HG03571 (cell line): ENCODE results near the gene WDR70.
"Not testable (repeated sequence)": the region's sequence is repeated elsewhere in the genome, so short reads cannot be mapped to it uniquely, and the experiment has no call there.

Experiments
- ATAC-seq: cut with Tn5 transposase; IDR thresholded peaks from one replicate; pipeline ENCODE4 v1.9.1; 2021; ENCODE audit not compliant: unreplicated experiment

WDR70 gene

GRCh38 chr5:37742111-37742510 lies 363.0 kb downstream of the WDR70 start:
- ATAC-seq: no peak

GRCh38 chr5:37751227-37751626 lies 372.1 kb downstream of the WDR70 start:
- ATAC-seq: no peak

GRCh38 chr5:37754976-37755375 lies 375.9 kb downstream of the WDR70 start:
- no peak for ATAC-seq

GRCh38 chr5:37755581-37755980 lies 376.5 kb downstream of the WDR70 start:
- ATAC-seq: no peak

- ATAC-seq: no peak
Measured at GRCh38 chr5:37756248-37756647, 377.1 kb downstream of the WDR70 start.

- no peak for ATAC-seq
Measured at GRCh38 chr5:37757980-37758582, 379.0 kb downstream of the WDR70 start.

- no peak for ATAC-seq
Measured at GRCh38 chr5:37767251-37767650, 388.1 kb downstream of the WDR70 start.

- no peak for ATAC-seq
Measured at GRCh38 chr5:37767961-37768360, 388.8 kb downstream of the WDR70 start.

- no peak for ATAC-seq
Measured at GRCh38 chr5:37768371-37768770, 389.3 kb downstream of the WDR70 start.

GRCh38 chr5:37769108-37769507 lies 390.0 kb downstream of the WDR70 start:
- ATAC-seq: no peak

GRCh38 chr5:37769840-37770239 lies 390.7 kb downstream of the WDR70 start:
- no peak for ATAC-seq

- ATAC-seq: no peak
Measured at GRCh38 chr5:37770786-37771185, 391.7 kb downstream of the WDR70 start.

GRCh38 chr5:37771203-37771611 lies 392.1 kb downstream of the WDR70 start:
- ATAC-seq: no peak

GRCh38 chr5:37771731-37772130 lies 392.6 kb downstream of the WDR70 start:
- ATAC-seq: no peak

GRCh38 chr5:37772255-37772654 lies 393.1 kb downstream of the WDR70 start:
- no peak for ATAC-seq

- no peak for ATAC-seq
Measured at GRCh38 chr5:37773809-37774208, 394.7 kb downstream of the WDR70 start.

GRCh38 chr5:37774912-37775483 lies 395.9 kb downstream of the WDR70 start:
- no peak for ATAC-seq

- ATAC-seq: no peak
Measured at GRCh38 chr5:37776826-37777225, 397.7 kb downstream of the WDR70 start.

- ATAC-seq: no peak
Measured at GRCh38 chr5:37777432-37778130, 398.5 kb downstream of the WDR70 start.

GRCh38 chr5:37781409-37781808 lies 402.3 kb downstream of the WDR70 start:
- ATAC-seq: not testable (repeated sequence)

GRCh38 chr5:37786416-37786815 lies 407.3 kb downstream of the WDR70 start:
- ATAC-seq: no peak

GRCh38 chr5:37786862-37787519 lies 407.9 kb downstream of the WDR70 start:
- no peak for ATAC-seq
